Lower leg skin (tissue), 3 donors: ENCODE data around the gene RTBDN.

Experiments used
- POLR2A ChIP-seq, 2 donors: fragments of 450-650 bp; IDR thresholded peaks; one replicate each; pipeline ENCODE4 v1.6.1; 2016 to 2017; ENCODE audit warnings: antibody characterized with exemption in 2 of 2, mild to moderate bottlenecking in 1 of 2, moderate library complexity in 1 of 2
- TF ChIP-seq, protein P1 (sequence below), 3 donors: fragments of 450-650 bp; IDR thresholded peaks; one replicate each; pipeline ENCODE4 v1.5.1; 2016; ENCODE audit warnings: antibody characterized with exemption in 3 of 3, mild to moderate bottlenecking in 3 of 3, moderate library complexity in 2 of 3

DNA sequence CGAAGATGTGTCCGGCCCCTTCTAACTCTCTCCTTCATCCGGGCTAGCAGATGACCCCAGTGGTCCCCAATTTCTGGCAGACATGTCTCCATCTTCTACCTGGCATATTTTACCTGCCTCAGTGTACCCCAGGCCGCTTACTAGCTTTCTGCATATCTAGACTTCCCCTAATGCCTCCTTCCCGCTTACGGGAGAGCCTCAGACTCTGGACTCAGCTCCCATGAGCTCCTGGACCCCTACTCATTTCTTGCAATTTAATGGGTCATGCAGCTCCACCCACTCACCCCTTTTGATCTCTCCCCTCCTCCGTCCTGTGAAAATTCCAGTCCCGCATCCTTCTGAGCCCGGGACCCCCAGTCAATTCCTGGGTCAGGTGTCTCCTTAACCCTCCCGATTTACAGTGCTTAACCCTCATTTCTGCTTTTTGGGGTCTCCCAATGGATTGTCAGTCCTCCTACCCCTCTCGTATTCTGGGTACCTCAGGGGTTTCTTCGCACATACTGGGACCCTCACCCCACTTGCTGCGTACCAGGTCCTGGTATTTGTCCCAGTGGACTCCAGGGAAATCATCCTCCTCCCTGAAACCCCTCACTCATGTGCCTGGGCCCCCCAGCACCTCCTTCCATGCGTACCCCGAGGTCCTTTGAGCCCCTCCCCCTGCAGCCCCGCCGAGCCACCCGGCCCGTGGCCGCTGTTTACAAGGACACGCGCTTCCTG is 43.6 kb downstream of the RTBDN start:
- no peak for TF ChIP-seq POLR2A (IDR thresholded peaks at IDR 0.05)
- TF ChIP-seq, protein P1, sequence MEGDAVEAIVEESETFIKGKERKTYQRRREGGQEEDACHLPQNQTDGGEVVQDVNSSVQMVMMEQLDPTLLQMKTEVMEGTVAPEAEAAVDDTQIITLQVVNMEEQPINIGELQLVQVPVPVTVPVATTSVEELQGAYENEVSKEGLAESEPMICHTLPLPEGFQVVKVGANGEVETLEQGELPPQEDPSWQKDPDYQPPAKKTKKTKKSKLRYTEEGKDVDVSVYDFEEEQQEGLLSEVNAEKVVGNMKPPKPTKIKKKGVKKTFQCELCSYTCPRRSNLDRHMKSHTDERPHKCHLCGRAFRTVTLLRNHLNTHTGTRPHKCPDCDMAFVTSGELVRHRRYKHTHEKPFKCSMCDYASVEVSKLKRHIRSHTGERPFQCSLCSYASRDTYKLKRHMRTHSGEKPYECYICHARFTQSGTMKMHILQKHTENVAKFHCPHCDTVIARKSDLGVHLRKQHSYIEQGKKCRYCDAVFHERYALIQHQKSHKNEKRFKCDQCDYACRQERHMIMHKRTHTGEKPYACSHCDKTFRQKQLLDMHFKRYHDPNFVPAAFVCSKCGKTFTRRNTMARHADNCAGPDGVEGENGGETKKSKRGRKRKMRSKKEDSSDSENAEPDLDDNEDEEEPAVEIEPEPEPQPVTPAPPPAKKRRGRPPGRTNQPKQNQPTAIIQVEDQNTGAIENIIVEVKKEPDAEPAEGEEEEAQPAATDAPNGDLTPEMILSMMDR (IDR thresholded peaks at IDR 0.05), result no peak
